G401.6 (cell line): ENCODE data around the gene AQP12B.
"Not testable (repeated sequence)": the region's sequence is repeated elsewhere in the genome, so short reads cannot be mapped to it uniquely, and the experiment has no call there.

ENCODE experiments used
- FAIRE-seq: peaks from 2 replicates; lab custom pipeline; 2012; peaks lifted over from hg19 to GRCh38; lab: Jason Lieb, UNC

Gene AQP12B

GRCh38 chr2:240683329-240683979 lies 769 bp upstream of the AQP12B start:
- not testable (repeated sequence) for FAIRE-seq

DNA sequence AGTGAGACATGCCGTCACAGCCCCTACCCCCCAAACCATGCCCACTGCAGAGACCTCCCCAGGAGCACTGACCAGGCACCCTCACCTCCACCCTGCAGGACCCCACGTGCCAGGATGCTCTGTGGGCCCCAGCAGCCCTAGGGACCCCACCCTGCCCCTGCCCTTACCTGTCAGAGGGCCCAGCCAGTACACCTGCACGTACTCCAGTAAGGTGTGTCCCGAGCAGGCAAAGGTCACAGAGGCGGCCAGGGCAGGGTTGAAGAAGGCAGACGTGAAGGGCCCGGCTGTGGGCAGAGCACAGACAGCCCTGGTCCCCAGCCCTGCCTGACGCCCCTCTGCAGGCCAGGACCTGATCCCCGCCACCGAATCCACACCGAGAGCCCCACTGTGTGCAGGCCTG lies 2.5 kb downstream of the AQP12B start:
- not testable (repeated sequence) for FAIRE-seq

- not testable (repeated sequence) for FAIRE-seq
Measured at GRCh38 chr2:240678909-240679308, 3.8 kb downstream of the AQP12B start.

GRCh38 chr2:240678043-240678442 lies 4.6 kb downstream of the AQP12B start:
- FAIRE-seq: not testable (repeated sequence)

GRCh38 chr2:240675345-240675744 lies 7.3 kb downstream of the AQP12B start:
- peak; percentile 84 for FAIRE-seq

DNA sequence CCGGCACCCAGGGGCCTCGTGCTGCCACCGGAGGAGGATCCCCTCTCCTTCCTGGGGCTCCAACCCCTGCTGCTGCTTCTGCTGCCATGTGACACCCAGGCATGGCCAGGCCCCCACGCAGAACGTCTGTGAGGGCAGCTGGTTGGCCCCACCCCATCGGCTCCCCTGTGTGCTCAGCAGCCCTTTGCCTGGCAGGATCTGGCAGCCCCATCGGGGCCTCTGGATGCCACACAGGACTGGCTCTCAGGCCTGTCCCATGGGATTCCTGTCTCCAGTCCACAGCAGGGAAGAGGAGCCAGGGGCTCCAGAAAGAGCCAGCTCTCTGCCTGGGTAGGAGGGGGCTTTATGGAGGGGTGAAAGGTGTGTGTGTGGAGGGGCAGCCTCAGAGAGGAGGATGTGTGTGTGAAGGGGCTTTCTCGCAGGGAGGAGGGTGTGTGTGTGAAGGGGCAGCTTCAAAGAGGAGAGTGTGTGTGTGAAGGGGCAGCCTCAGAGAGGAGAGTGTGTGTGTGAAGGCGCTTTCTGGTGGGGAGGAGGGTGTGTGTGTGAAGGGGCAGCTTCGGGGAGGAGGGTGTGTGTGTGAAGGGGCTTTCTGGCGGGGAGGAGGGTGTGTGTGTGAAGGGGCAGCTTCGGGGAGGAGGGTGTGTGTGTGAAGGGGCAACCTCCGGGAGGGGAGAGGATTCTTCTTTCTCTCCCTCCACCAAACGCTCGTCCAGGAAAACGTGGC lies 8.1 kb downstream of the AQP12B start:
- FAIRE-seq: not testable (repeated sequence)

DNA sequence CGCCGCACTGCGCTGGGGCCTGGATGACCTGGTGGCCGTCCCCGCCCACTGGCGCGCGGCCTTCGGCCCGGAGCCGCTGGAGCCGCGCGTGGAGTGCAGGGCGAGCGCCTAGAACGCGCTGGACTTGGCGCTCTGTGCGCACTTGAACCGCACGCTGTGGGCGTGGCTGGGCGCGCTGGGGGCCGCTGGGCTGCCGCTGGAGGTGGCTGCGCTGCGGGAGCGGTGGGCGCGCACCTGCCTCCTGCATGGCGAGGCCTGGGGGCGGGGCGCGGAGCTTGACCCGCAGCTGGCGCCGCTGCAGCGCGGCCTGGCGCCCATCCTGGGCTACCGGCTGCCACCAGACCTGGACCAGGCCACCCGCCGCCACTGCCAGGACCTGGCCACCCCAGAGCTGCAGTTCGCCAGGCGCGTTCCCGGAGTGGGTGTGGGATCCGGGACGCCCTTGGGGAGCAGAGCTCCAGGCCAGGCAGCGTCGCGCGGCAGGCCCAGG lies 9.9 kb downstream of the AQP12B start:
- no peak for FAIRE-seq

GRCh38 chr2:240672076-240672700 lies 10.5 kb downstream of the AQP12B start:
- FAIRE-seq: no peak

GRCh38 chr2:240670950-240671349 lies 11.7 kb downstream of the AQP12B start:
- no peak for FAIRE-seq

- no peak for FAIRE-seq
Measured at GRCh38 chr2:240670402-240670801, 12.3 kb downstream of the AQP12B start.

GRCh38 chr2:240664622-240665021 lies 18.1 kb downstream of the AQP12B start:
- FAIRE-seq: no peak

DNA sequence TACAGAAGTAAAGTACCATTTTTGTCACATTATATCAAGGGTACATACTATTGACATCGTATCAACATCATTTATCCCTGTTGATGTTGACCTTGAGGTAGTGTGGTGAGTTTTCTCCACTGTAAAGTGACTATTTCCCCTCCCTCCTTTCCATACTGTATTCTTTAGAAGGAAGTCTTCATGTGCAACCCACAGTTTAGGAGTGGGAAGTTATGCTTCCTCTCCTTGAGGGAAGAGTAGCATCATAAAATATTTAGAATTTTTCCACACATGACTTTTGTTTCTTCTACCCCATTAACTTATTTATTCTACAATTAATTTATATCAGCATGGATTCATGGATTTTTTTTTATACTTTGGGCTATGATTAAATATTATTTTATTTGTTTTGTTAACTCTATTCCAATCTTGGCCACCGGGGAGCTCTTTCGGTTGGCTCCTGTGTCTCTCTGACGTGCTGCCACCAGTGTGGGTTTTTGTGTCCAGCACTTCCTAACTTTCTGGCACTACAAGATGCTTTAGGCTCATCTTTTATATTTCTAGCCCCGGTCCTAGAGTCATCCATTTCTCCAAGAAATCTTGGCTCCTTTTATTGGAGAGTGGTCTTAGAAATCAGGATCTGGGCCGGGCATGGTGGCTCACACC lies 19.0 kb downstream of the AQP12B start:
- FAIRE-seq: no peak

DNA sequence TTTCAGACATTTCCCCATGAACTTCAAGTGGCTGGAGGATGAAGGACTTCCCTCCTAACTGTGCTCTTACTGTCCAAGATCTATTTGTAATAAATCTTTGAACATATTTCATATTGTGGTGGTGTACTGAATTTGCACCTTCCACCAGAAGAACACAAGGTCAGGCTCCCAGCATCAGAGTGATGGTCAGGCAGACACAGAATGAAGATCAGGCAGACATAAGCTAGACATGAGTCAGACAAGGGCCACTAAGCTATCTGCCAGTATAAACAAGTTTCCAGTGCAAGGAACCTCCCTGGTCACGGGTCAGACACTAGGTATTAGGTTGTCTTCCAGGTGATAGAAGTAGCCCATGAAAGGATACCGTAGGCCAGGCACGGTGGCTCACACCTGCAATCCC lies 20.0 kb downstream of the AQP12B start:
- no peak for FAIRE-seq

DNA sequence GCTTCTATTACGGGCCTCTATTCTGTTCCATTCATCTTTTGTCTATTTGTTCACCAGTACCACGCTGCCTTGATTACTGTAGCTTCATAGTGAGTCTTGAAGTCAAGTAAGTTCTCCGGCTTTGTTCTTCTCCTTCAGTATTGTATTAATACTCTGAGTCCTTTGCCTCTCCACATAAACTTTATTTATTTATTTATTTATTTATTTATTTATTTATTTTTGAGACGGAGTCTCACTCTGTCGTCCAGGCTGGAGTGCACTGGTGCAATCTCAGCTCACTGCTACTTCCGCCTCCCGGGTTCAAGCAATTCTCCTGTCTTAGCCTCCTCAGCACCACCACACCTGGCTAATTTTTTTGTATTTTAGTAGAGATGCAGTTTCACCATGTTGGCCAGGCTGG lies 22.8 kb downstream of the AQP12B start:
- FAIRE-seq: not testable (repeated sequence)

DNA sequence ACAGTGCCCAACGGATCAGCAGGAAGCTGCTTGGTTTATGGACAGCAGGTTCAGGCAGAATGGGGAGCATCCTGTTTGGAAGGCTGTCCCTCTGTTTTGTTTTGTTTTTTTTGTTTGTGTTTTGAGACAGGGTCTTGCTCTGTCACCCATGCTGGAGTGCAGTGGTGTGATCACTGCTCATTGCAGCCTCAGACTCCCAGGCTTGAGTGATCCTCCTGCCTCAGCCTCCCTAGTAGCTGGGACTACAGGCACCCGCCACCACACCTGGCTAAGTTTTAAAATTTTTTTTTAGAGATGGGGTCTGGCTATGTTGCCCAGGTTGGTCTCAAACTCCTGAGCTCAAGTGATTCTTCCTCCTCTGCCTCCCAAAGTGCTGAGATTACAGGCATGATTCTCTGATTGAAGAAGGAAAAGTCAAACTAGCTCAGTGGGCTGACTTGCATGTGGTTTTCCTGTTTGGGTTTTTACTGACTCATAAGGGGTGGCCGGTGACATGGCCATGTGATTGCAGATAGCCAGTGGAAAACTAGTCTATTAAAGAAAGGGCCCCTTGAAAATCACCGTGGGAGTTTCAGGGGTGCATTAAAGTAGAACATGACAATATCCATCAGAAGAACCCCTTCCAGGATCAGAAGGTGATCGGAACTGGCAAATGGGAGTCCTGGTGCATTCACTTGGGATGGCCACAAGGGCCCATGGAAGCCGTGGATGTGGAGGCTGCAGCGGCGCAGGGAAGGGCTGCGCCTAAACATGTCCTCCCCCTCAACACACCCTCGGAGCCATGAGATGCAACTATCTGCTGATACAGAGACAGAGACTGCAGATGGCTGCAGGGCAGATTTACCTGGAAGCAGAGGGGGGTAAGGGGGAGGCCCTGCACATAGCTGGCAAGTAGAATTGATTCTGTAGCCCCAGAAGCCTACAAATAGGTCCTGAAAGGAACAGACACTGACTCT lies 26.5 kb downstream of the AQP12B start:
- no peak for FAIRE-seq

GRCh38 chr2:240651185-240651584 lies 31.5 kb downstream of the AQP12B start:
- no peak for FAIRE-seq

DNA sequence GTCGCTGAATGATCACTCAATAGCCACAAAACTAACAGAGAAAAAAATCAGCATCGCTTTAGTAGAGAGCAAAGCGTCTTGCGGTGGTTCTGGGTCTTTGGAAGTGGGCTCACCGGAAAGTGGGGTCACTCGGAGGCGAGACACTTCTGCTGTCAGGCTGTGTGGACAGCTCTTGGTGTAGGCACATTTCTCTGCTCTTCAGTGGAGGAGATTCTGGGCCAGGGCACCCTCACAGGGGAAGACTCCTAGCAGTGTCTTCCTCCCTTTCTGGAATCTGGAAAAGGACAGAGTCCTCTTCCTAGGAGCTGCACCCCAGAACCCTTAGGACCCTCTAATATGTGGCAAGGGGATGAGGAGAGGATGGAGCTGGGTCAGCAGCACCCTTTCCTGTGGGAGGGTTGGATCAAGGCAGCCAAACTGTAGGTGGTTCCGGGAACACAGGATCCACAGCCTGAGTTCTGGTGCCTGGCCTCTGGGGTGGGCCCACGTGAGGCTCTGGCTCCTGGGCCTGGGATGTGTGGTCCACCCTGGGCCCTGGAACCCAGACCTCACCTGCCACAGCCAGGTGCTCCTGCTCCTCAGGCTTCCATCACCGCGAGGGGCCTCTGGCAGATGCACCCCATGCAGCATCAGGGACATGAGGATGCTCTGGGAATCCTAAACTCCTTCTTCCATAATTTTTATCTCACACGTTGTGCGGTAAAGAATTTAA lies 32.3 kb downstream of the AQP12B start:
- FAIRE-seq: no peak

DNA sequence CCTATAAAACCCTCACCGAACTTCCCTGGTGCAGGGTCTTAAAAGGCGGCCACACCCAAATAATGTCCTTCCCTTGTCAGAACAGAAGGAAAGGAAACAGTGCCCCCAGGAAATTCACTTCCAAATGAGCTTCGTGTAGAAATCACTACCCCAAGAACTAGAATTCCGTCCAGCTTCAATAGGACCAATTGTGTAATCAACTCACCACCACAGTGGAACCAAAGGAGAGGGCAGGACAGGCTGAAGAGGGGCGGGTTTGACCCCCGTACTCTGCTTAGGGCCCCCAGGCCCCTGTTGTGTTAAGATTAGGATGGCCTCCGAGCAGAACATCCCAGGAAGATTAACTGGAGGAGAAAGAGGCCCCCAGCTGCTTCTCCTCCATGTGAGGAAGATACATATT lies 33.4 kb downstream of the AQP12B start:
- no peak for FAIRE-seq

GRCh38 chr2:240648650-240649275 lies 33.9 kb downstream of the AQP12B start:
- FAIRE-seq: no peak

DNA sequence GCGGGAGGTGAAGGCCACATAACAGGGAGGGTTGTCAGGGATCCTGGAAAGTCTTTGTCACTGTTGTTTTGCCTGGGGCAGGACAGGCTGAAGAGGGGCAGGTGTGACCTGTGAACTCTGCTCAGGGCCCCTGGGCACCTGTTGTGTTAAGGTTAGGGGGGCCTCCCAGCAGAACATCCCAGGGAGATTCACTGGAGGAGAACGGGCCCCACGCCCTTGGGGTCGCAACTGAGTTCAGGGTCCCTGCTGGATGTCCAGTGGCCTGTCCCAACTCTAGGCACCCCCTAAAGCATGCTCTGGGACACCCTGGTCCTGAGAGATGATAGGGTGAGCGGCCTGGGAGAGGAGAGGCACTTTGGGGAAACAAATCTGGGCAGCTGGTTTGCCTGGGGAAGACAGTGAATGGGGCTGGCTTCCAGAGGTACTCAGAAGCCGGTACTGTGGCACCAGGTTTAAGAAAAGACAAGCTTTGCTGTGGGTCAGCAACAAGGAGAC lies 34.5 kb downstream of the AQP12B start:
- no peak for FAIRE-seq
